Mesenchymal stem cell (in vitro differentiated cells and primary cell): ENCODE results near the gene ERC2.

Source experiments
- DNase-seq: peaks from one replicate; pipeline ENCODE4 v3.0.0-alpha.2; 2013
- H2AFZ ChIP-seq: one replicate; pipeline ENCODE4 v1.6.1; 2013; ENCODE audit warnings: low read depth, mild to moderate bottlenecking, control low read depth, inconsistent platforms, low read length, moderate library complexity
- H2AK5ac ChIP-seq: 2 replicates; pipeline ENCODE4 v1.6.1; 2013; ENCODE audit warnings: low read length, moderate library complexity, mild to moderate bottlenecking, inconsistent platforms; ENCODE audit not compliant: severe bottlenecking
- H2BK120ac ChIP-seq: one replicate; pipeline ENCODE4 v1.6.1; 2013; ENCODE audit warnings: low read depth, mild to moderate bottlenecking, inconsistent platforms, low read length, moderate library complexity
- H2BK12ac ChIP-seq, 2 experiments: one replicate each; pipeline ENCODE4 v1.6.1; 2013; ENCODE audit warnings: inconsistent platforms in 2 of 2, low read length in 2 of 2, mild to moderate bottlenecking in 2 of 2, moderate library complexity in 2 of 2, control low read depth in 1 of 2
- H2BK15ac ChIP-seq: one replicate; pipeline ENCODE4 v1.6.1; 2013; ENCODE audit warnings: mild to moderate bottlenecking, low read depth, inconsistent platforms; ENCODE audit not compliant: poor library complexity, severe bottlenecking
- H2BK5ac ChIP-seq: 2 replicates; pipeline ENCODE4 v1.6.1; 2013; ENCODE audit warnings: low read depth, mild to moderate bottlenecking, low read length, control low read depth, inconsistent platforms; ENCODE audit not compliant: poor library complexity, severe bottlenecking
- H3K14ac ChIP-seq, 2 experiments: one replicate each; pipeline ENCODE4 v1.6.1; 2013; ENCODE audit warnings: inconsistent platforms in 2 of 2, low read length in 2 of 2, control low read depth in 1 of 2, mild to moderate bottlenecking in 1 of 2, moderate library complexity in 1 of 2
- H3K18ac ChIP-seq, 2 experiments: one replicate each; pipeline ENCODE4 v1.6.1; 2013; ENCODE audit warnings: inconsistent platforms in 2 of 2, low read length in 2 of 2, control low read depth in 1 of 2, low read depth in 1 of 2, mild to moderate bottlenecking in 1 of 2
- H3K23ac ChIP-seq, 2 experiments: one replicate each; pipeline ENCODE4 v1.6.1; 2013; ENCODE audit warnings: inconsistent platforms in 2 of 2, low read length in 2 of 2, mild to moderate bottlenecking in 2 of 2, moderate library complexity in 2 of 2, control low read depth in 1 of 2
- H3K27ac ChIP-seq: 2 replicates; pipeline ENCODE4 v1.5.1; 2013; ENCODE audit warnings: mild to moderate bottlenecking, moderate library complexity, low read length, control low read depth, inconsistent platforms; ENCODE audit not compliant: poor library complexity, severe bottlenecking
- H3K27me3 ChIP-seq, 2 experiments: 2 replicates each; pipeline versions ENCODE4 v1.6.1 to v1.7.0; 2013; ENCODE audit warnings: low read length in 2 of 2, mild to moderate bottlenecking in 2 of 2, moderate library complexity in 2 of 2, control low read depth in 1 of 2, inconsistent platforms in 1 of 2; ENCODE audit not compliant: control insufficient read depth in 1 of 2, insufficient read depth in 1 of 2
- H3K36me3 ChIP-seq, 2 experiments: 2 replicates each; pipeline versions ENCODE4 v1.6.1 to v1.7.0; 2013; ENCODE audit warnings: low read length in 2 of 2, control low read depth in 1 of 2, inconsistent platforms in 1 of 2, low read depth in 1 of 2, mild to moderate bottlenecking in 1 of 2; ENCODE audit not compliant: insufficient read depth in 2 of 2, control insufficient read depth in 1 of 2
- H3K4ac ChIP-seq, 2 experiments: one replicate each; pipeline ENCODE4 v1.6.1; 2013; ENCODE audit warnings: inconsistent platforms in 2 of 2, low read length in 2 of 2, mild to moderate bottlenecking in 2 of 2, moderate library complexity in 2 of 2, control low read depth in 1 of 2, low read depth in 1 of 2
- H3K4me1 ChIP-seq: 2 replicates; pipeline ENCODE4 v1.6.1; 2013; ENCODE audit warnings: low read depth, low read length, control low read depth; ENCODE audit not compliant: control insufficient read depth, insufficient read depth
- H3K4me2 ChIP-seq: 2 replicates; pipeline ENCODE4 v1.6.1; 2013; ENCODE audit warnings: low read length, mild to moderate bottlenecking, inconsistent platforms; ENCODE audit not compliant: poor library complexity, severe bottlenecking
- H3K4me3 ChIP-seq, 2 experiments: 2 replicates each; pipeline versions ENCODE4 v1.5.1 to v1.7.0; 2013; ENCODE audit warnings: low read length in 2 of 2, mild to moderate bottlenecking in 2 of 2, control low read depth in 1 of 2, low read depth in 1 of 2; ENCODE audit not compliant: insufficient read depth in 1 of 2
- H3K79me1 ChIP-seq: replicated peaks from 2 replicates; pipeline ENCODE4 v1.6.1; 2013; ENCODE audit warnings: mild to moderate bottlenecking, control low read depth, low read length, inconsistent platforms; ENCODE audit not compliant: poor library complexity, severe bottlenecking
- H3K9ac ChIP-seq: 2 replicates; pipeline ENCODE4 v1.7.0; 2013; ENCODE audit warnings: mild to moderate bottlenecking, low read length, moderate library complexity
- H3K9me3 ChIP-seq: 2 replicates; pipeline ENCODE4 v1.7.0; 2013; ENCODE audit warnings: mild to moderate bottlenecking, low read length; ENCODE audit not compliant: control insufficient read depth
- H4K8ac ChIP-seq: one replicate; pipeline ENCODE4 v1.6.1; 2013; ENCODE audit warnings: inconsistent platforms, mild to moderate bottlenecking, low read length, moderate library complexity
- H4K91ac ChIP-seq: one replicate; pipeline ENCODE4 v1.6.1; 2013; ENCODE audit warnings: mild to moderate bottlenecking, low read length, inconsistent platforms
- WGBS: methylation state at CpG from one replicate; pipeline ENCODE4 v1.1.7; 2013; ENCODE audit warnings: mixed read lengths; 5-methylcytosine and 5-hydroxymethylcytosine counted together

The ERC2 gene

DNA sequence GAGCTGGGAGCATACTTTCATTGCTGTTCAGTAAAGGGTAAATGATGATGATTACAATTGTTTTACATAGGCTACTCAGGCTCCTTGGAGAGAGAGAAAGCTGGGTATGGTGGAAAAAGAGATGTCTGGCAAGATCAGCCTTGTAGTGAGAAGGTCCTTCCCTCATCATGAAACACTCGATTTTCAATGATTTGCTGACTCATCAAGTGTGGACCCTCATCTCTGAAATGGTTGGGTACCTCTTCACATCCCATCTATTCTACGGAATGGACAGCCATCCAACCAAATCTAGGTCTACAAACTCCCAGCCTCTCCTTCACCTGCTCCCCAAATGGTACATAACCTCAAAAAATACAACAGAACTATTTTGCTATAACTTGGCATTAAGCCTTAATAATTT is 610.6 kb downstream of the ERC2 start:
- Histone ChIP-seq H2BK15ac (no peak overlapping the region), H3K18ac (peak overlapping the region; percentile 3 to 13), H3K36me3 (no peaks in the 10 kb centered on the region), H2BK12ac (peak overlapping the region; percentile 20 to 83), H3K27ac (no peak overlapping the region), H2AFZ (no peak overlapping the region), H2BK120ac (no peak overlapping the region), H3K4me2 (no peak overlapping the region), H2AK5ac (no peak overlapping the region), H3K4ac (no peak overlapping the region), H3K9ac (no peak overlapping the region), H3K23ac (no peak overlapping the region), H3K14ac (no peak overlapping the region), H3K4me3 (no peak overlapping the region), H3K27me3 (no peaks in the 10 kb centered on the region), H4K8ac (no peak overlapping the region), H2BK5ac (no peak overlapping the region), H4K91ac (no peak overlapping the region), H3K79me1 (no peaks in the 10 kb centered on the region), H3K9me3 (no peaks in the 10 kb centered on the region), H3K4me1 (no peaks in the 10 kb centered on the region)
- WGBS = 95% methylated on average over 2 of the region's 2 CpGs
- no peak for DNase-seq

DNA sequence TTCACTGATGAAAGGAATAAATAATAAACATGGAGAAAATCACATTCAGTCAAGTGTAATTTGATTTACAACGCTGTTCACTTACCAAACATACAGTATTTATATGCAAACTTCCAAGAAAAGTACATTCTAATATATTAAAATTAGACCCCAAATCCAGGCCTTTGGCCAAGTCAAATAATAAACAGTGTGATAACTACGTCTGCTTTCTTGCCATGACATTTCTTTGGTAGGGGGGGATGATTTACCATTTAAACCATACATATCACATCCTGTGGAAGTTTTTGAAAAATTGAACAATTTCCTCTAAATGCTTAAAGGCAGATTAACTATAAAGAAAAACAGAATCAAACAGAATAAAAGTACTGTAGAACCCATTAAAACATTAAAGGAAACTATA is 613.0 kb downstream of the ERC2 start:
- Histone ChIP-seq H3K9me3 (no peaks in the 10 kb centered on the region), H2BK12ac (no peak overlapping the region), H3K27me3 (no peaks in the 10 kb centered on the region), H3K18ac (no peak overlapping the region), H4K91ac (no peak overlapping the region), H3K79me1 (no peaks in the 10 kb centered on the region), H3K14ac (no peak overlapping the region), H4K8ac (no peak overlapping the region), H2BK5ac (no peak overlapping the region), H2AK5ac (no peak overlapping the region), H3K9ac (no peak overlapping the region), H3K27ac (no peak overlapping the region), H2BK15ac (no peak overlapping the region), H2BK120ac (no peak overlapping the region), H2AFZ (no peak overlapping the region), H3K4ac (no peak overlapping the region), H3K4me2 (no peak overlapping the region), H3K4me3 (no peak overlapping the region), H3K4me1 (no peaks in the 10 kb centered on the region), H3K36me3 (no peaks in the 10 kb centered on the region), H3K23ac (no peak overlapping the region)
- 100% methylated on average over 1 of the region's 2 CpGs for WGBS
- DNase-seq = no peak

DNA sequence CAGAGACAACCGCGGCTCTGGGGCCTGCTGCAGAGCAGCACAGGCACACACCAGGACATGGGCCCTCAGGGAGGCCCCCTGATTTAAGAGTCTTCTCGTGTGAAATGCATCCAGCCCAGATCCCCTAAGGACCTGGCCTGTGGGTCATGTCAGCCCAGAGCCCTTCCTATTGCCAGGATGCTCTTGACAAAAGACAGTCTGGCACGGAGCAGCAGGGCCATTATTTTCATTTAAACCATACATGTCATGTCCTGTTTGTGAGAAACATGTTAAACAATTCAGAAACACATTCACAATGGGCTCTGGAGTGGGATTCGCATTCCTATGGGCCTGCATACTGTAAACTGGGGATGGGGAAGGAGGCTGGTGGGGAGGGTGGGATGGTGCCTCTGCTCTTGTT is 613.8 kb downstream of the ERC2 start:
- Histone ChIP-seq H3K27ac (no peak overlapping the region), H2AFZ (no peak overlapping the region), H3K9me3 (no peaks in the 10 kb centered on the region), H4K91ac (no peak overlapping the region), H3K4ac (no peak overlapping the region), H2BK120ac (no peak overlapping the region), H3K18ac (peak overlapping the region in 1 of 2 experiments; percentile 18), H3K9ac (no peak overlapping the region), H2BK5ac (no peak overlapping the region), H2BK15ac (no peak overlapping the region), H4K8ac (peak overlapping the region; percentile 60), H3K4me3 (no peak overlapping the region), H3K4me2 (no peak overlapping the region), H2BK12ac (no peak overlapping the region), H3K79me1 (no peaks in the 10 kb centered on the region), H3K4me1 (no peaks in the 10 kb centered on the region), H3K14ac (no peak overlapping the region), H3K23ac (no peak overlapping the region), H3K36me3 (no peaks in the 10 kb centered on the region), H3K27me3 (no peaks in the 10 kb centered on the region), H2AK5ac (no peak overlapping the region)
- peak; percentile 71 for DNase-seq
- 14% methylated on average over 4 of the region's 5 CpGs for WGBS

DNA sequence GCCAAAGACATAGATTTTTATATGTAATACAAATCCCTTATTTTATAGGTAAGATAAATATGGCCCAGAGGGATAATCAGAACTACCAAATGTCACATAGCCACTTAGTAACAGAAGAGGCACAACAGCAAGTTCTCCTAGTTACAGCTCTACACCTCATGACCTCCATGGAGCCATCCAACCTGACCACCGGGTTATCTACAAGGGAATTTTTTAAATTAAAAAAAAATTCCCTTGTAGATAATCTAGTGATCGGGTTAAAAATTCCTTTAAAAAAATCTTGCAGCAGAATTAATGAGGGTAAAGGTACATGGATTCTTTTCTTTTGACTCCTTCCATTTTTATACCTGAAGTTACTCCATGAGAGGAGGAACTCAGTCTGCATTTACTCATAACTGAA is 615.9 kb downstream of the ERC2 start:
- H3K4me2 ChIP-seq = no peak overlapping the region
- H3K79me1 ChIP-seq = no peaks in the 10 kb centered on the region
- H3K27ac ChIP-seq = no peak overlapping the region
- no peak overlapping the region for H2AFZ ChIP-seq
- no peaks in the 10 kb centered on the region for H3K36me3 ChIP-seq
- H3K9me3 ChIP-seq = no peaks in the 10 kb centered on the region
- no peak overlapping the region for H2BK12ac ChIP-seq
- H2BK15ac ChIP-seq = no peak overlapping the region
- DNase-seq = no peak
- no peaks in the 10 kb centered on the region for H3K4me1 ChIP-seq
- H3K14ac ChIP-seq = no peak overlapping the region
- H2BK5ac ChIP-seq = no peak overlapping the region
- no peak overlapping the region for H2AK5ac ChIP-seq
- no peak overlapping the region for H3K4me3 ChIP-seq
- H2BK120ac ChIP-seq = no peak overlapping the region
- no peak overlapping the region for H4K8ac ChIP-seq
- no peak overlapping the region for H3K18ac ChIP-seq
- no CpG with 5 or more reads among the region's 2 CpGs for WGBS
- H3K4ac ChIP-seq = no peak overlapping the region
- no peak overlapping the region for H3K9ac ChIP-seq
- H4K91ac ChIP-seq = no peak overlapping the region
- H3K27me3 ChIP-seq = no peaks in the 10 kb centered on the region
- H3K23ac ChIP-seq = no peak overlapping the region
